H1 (cell line): Measurements from ENCODE around the gene ARHGAP15. TPM values are rescaled to one million over a fixed set of nuclear protein-coding genes. Genes with fewer than 3 reads are reported as not detected.

Experiments used
- CTCF ChIA-PET: fragments of 300-600 bp; sonication (Branson Sonifier 250); formaldehyde crosslinking; loops from one replicate; lab custom pipeline; 2021; ENCODE audit not compliant: partially characterized antibody; lab: Charles Lee
- POLR2A ChIA-PET: fragments of 300-600 bp; sonication (Branson Sonifier 250); formaldehyde crosslinking; loops from one replicate; lab custom pipeline; 2021; ENCODE audit warnings: inconsistent platforms; ENCODE audit not compliant: partially characterized antibody; lab: Charles Lee
- DNase-seq, 2 experiments: peaks; one replicate each; pipeline versions ENCODE4 v3.0.0 to v3.0.0-alpha.2; 2010 to 2022; ENCODE audit warnings: low spot score in 2 of 2, low read depth in 1 of 2, mixed read lengths in 1 of 2
- FAIRE-seq: peaks from 2 replicates; lab custom pipeline; 2011; peaks lifted over from hg19 to GRCh38; lab: Jason Lieb, UNC
- H2AFZ ChIP-seq: 2 replicates; pipeline ENCODE4 v1.8.1; 2012; ENCODE audit warnings: low read length, inconsistent platforms
- H2AK5ac ChIP-seq: 2 replicates; pipeline ENCODE4 v1.6.1; 2013; ENCODE audit warnings: low read depth, low read length
- H2BK120ac ChIP-seq: replicated peaks from 2 replicates; pipeline ENCODE3; 2013; ENCODE audit warnings: low read depth, low read length, inconsistent platforms
- H2BK12ac ChIP-seq: 2 replicates; pipeline ENCODE4 v1.6.1; 2013; ENCODE audit warnings: low read depth, low read length
- H2BK15ac ChIP-seq: 2 replicates; pipeline ENCODE4 v1.6.1; 2013; ENCODE audit warnings: low read length
- H2BK20ac ChIP-seq: 2 replicates; pipeline ENCODE4 v1.6.1; 2013; ENCODE audit warnings: low read length
- H2BK5ac ChIP-seq: 2 replicates; pipeline ENCODE4 v1.6.1; 2013; ENCODE audit warnings: low read depth, low read length
- H3K14ac ChIP-seq: 2 replicates; pipeline ENCODE4 v1.6.1; 2013; ENCODE audit warnings: inconsistent platforms; ENCODE audit not compliant: insufficient read length
- H3K18ac ChIP-seq: 2 replicates; pipeline ENCODE4 v1.6.1; 2013; ENCODE audit warnings: low read length; ENCODE audit errors: extremely low read depth
- H3K23ac ChIP-seq: 2 replicates; pipeline ENCODE4 v1.6.1; 2013; ENCODE audit warnings: inconsistent platforms; ENCODE audit not compliant: insufficient read length
- H3K23me2 ChIP-seq: 2 replicates; pipeline ENCODE4 v1.6.1; 2013; ENCODE audit warnings: low read depth, low read length
- H3K27ac ChIP-seq: 2 replicates; pipeline ENCODE4 v1.6.1; 2011; ENCODE audit warnings: low read depth, low read length, inconsistent platforms
- H3K27me3 ChIP-seq, 4 experiments: replicated peaks in 1 of 4; 1 replicate in 1 of 4; 2 replicates in 3 of 4; pipeline versions ENCODE4 v1.6.1 to v1.8.1; 2011 to 2013; ENCODE audit warnings: low read length in 3 of 4, mild to moderate bottlenecking in 3 of 4, inconsistent platforms in 2 of 4, mixed read lengths in 2 of 4, moderate library complexity in 1 of 4; ENCODE audit not compliant: control insufficient read depth in 3 of 4, insufficient read depth in 3 of 4; ENCODE audit errors: extremely low read depth in 1 of 4
- H3K36me3 ChIP-seq, 4 experiments: 2 replicates each; pipeline versions ENCODE4 v1.6.1 to v1.8.1; 2011 to 2013; ENCODE audit warnings: mild to moderate bottlenecking in 4 of 4, low read length in 3 of 4, moderate library complexity in 2 of 4, control low read depth in 1 of 4, inconsistent platforms in 1 of 4; ENCODE audit not compliant: insufficient read depth in 4 of 4, control insufficient read depth in 2 of 4
- H3K4ac ChIP-seq: replicated peaks from 2 replicates; pipeline ENCODE3; 2013; ENCODE audit warnings: low read length, low read depth, mixed read lengths, inconsistent platforms; ENCODE audit not compliant: insufficient read length
- H3K4me1 ChIP-seq, 4 experiments: replicated peaks in 1 of 4; 1 replicate in 1 of 4; 2 replicates in 3 of 4; pipeline versions ENCODE4 v1.6.1 to v1.8.1; 2011 to 2013; ENCODE audit warnings: low read length in 3 of 4, inconsistent platforms in 2 of 4, mixed read lengths in 1 of 4; ENCODE audit not compliant: insufficient read depth in 4 of 4, control insufficient read depth in 3 of 4
- H3K4me2 ChIP-seq, 2 experiments: 2 replicates each; pipeline versions ENCODE4 v1.6.1 to v1.8.1; 2011 to 2013; ENCODE audit warnings: low read depth in 2 of 2, low read length in 2 of 2, control low read depth in 1 of 2, inconsistent platforms in 1 of 2, mild to moderate bottlenecking in 1 of 2; ENCODE audit not compliant: insufficient read depth in 1 of 2
- H3K4me3 ChIP-seq, 4 experiments: fragments of 200-600, 300-600 bp in 1 of 4; sonication (generic), shearing (Covaris generic), sonication (Bioruptor Twin) in 1 of 4; 2 replicates each; pipeline versions ENCODE4 v1.5.1 to v1.8.1; 2011 to 2016; ENCODE audit warnings: low read length in 4 of 4, low read depth in 3 of 4, control low read depth in 2 of 4, inconsistent platforms in 2 of 4, mild to moderate bottlenecking in 2 of 4, mixed read lengths in 1 of 4, moderate library complexity in 1 of 4; ENCODE audit not compliant: insufficient read depth in 2 of 4; ENCODE audit errors: extremely low read depth in 1 of 4
- H3K56ac ChIP-seq: replicated peaks from 2 replicates; pipeline ENCODE3; 2013; ENCODE audit warnings: low read depth, mild to moderate bottlenecking, mixed read lengths, low read length, inconsistent platforms; ENCODE audit not compliant: insufficient read length
- H3K79me1 ChIP-seq: 2 replicates; pipeline ENCODE4 v1.6.1; 2013; ENCODE audit warnings: low read depth, low read length, control low read depth
- H3K79me2 ChIP-seq, 2 experiments: 2 replicates each; pipeline versions ENCODE4 v1.6.1 to v1.8.1; 2012 to 2013; ENCODE audit warnings: low read length in 2 of 2, mild to moderate bottlenecking in 2 of 2, inconsistent platforms in 1 of 2; ENCODE audit not compliant: insufficient read depth in 2 of 2, control insufficient read depth in 1 of 2
- H3K9ac ChIP-seq, 4 experiments: replicated peaks in 1 of 4; 1 replicate in 1 of 4; 2 replicates in 3 of 4; pipeline versions ENCODE4 v1.6.1 to v1.8.1; 2011 to 2013; ENCODE audit warnings: low read depth in 3 of 4, low read length in 3 of 4, control low read depth in 2 of 4, mild to moderate bottlenecking in 2 of 4, moderate library complexity in 2 of 4, inconsistent platforms in 1 of 4; ENCODE audit errors: extremely low read depth in 1 of 4
- H3K9me3 ChIP-seq, 2 experiments: 2 replicates each; pipeline versions ENCODE4 v1.6.1 to v1.8.1; 2012 to 2013; ENCODE audit warnings: mild to moderate bottlenecking in 2 of 2, moderate library complexity in 2 of 2, control low read depth in 1 of 2, inconsistent platforms in 1 of 2, low read depth in 1 of 2, low read length in 1 of 2, mixed read lengths in 1 of 2; ENCODE audit not compliant: insufficient read depth in 2 of 2
- H4K20me1 ChIP-seq, 2 experiments: replicated peaks in 1 of 2; 2 replicates each; pipeline versions ENCODE3 to v1.8.1; 2011 to 2013; ENCODE audit warnings: inconsistent platforms in 2 of 2, low read length in 2 of 2, mild to moderate bottlenecking in 1 of 2; ENCODE audit not compliant: insufficient read depth in 2 of 2, control insufficient read depth in 1 of 2
- H4K5ac ChIP-seq: 2 replicates; pipeline ENCODE4 v1.6.1; 2013; ENCODE audit warnings: low read length, low read depth, mixed read lengths, inconsistent platforms; ENCODE audit not compliant: insufficient read length
- H4K8ac ChIP-seq: 2 replicates; pipeline ENCODE4 v1.8.0; 2013; ENCODE audit warnings: mild to moderate bottlenecking, moderate library complexity, low read length, inconsistent platforms; ENCODE audit not compliant: insufficient read depth; ENCODE audit errors: extremely low read depth
- H4K91ac ChIP-seq: replicated peaks from 2 replicates; pipeline ENCODE3; 2013; ENCODE audit warnings: low read length, mixed read lengths, inconsistent platforms; ENCODE audit not compliant: insufficient read length
- CREB1 ChIP-seq: IDR thresholded peaks from 2 replicates; pipeline ENCODE4 v1.6.1; 2012; ENCODE audit warnings: inconsistent platforms
- EZH2 ChIP-seq: fragments of 200-600 bp; sonication (generic); IDR thresholded peaks from 2 replicates; pipeline ENCODE4 v1.7.1; 2012; ENCODE audit warnings: low read depth, mild to moderate bottlenecking, moderate library complexity, low read length, inconsistent platforms; ENCODE audit not compliant: severe bottlenecking
- KDM4A ChIP-seq: IDR thresholded peaks from one replicate; pipeline ENCODE4 v1.7.1; 2012; ENCODE audit warnings: low read depth, mild to moderate bottlenecking, moderate library complexity, low read length, inconsistent platforms; ENCODE audit not compliant: severe bottlenecking
- SIX5 ChIP-seq: IDR thresholded peaks from 2 replicates; pipeline ENCODE4 v1.6.1; 2011; ENCODE audit warnings: mild to moderate bottlenecking, low read depth, low read length
- WGBS, 2 experiments: shearing (Covaris generic) in 1 of 2; methylation state at CpG; one replicate each; pipeline versions ENCODE4 v1.1.6 to v1.1.7; 2013 to 2015; ENCODE audit warnings: low lambda C conversion rate in 2 of 2, mixed read lengths in 2 of 2, inconsistent platforms in 1 of 2, low coverage in 1 of 2, missing lambda C conversion rate in 1 of 2; ENCODE audit not compliant: insufficient replicate concordance in 2 of 2, insufficient coverage in 1 of 2, insufficient read length in 1 of 2; ENCODE audit errors: extremely low coverage in 1 of 2, missing lambda C conversion rate in 1 of 2; 5-methylcytosine and 5-hydroxymethylcytosine counted together
- polyA plus RNA-seq, 7 experiments: library from polyadenylated mRNA; depleted of rRNA in 3 of 7; stranded (reverse) in 5 of 7; unstranded in 2 of 7; fragments of >200 nt in 5 of 7; fragments of 200-250 nt in 2 of 7; gene quantifications; 1 replicate in 5 of 7; 2 replicates in 1 of 7; 4 replicates in 1 of 7; pipeline versions ENCODE4 v1.2.1 to v1.2.3, GENCODE V29; 2011 to 2013; ENCODE audit warnings: missing spikeins in 2 of 7, mixed read lengths in 2 of 7
- total RNA-seq: library from RNA; stranded (reverse); fragmentation: NEBNext Ultra II Directional; extraction: Animal tissue kit (Norgen Biotek cat#: 25700); gene quantifications from 2 replicates; pipeline ENCODE4 v1.2.1, GENCODE V29; 2021

The ARHGAP15 gene
- total and polyA plus RNA-seq, 2 of the 8 experiments (the other 6 are each of a cell fraction or from before 2014, with no cell fraction given): not detected

DNA sequence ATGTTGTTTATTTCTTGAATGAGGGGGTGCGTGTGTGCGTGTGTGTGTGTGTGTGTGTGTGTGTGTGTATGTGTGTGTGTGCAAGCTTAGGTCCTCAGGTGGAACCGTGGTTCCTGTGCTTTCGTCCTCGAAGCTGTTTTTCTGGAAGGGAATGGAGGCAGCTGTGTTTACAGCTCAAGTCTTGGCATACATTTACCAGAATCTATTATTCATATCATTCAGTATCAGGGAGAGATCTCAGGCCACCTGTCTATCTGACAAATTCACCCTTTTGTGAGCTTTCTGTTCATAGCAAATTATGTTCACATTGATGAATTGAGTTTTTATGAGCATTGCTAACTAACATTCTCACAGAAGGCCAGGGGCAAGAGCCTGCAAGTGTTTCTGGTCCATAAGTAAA lies 550.4 kb downstream of the ARHGAP15 start:
- H3K4me3 ChIP-seq: no peak overlapping the region
- H4K8ac ChIP-seq: no peak overlapping the region
- H3K4ac ChIP-seq: no peak overlapping the region
- no peak overlapping the region for H2BK20ac ChIP-seq
- H3K18ac ChIP-seq: no peak overlapping the region
- no peak overlapping the region for H3K14ac ChIP-seq
- H3K23ac ChIP-seq: no peak overlapping the region
- TF ChIP-seq CREB1 (no peak), EZH2 (no peak), SIX5 (no peak), KDM4A (no peak)
- no peaks in the 10 kb centered on the region for H4K20me1 ChIP-seq
- H3K27me3 ChIP-seq: no peaks in the 10 kb centered on the region
- H2AFZ ChIP-seq: no peak overlapping the region
- H3K4me2 ChIP-seq: no peak overlapping the region
- no peak overlapping the region for H2BK120ac ChIP-seq
- no peak overlapping the region for H3K27ac ChIP-seq
- no peak overlapping the region for H4K5ac ChIP-seq
- no peaks in the 10 kb centered on the region; the same call in 1 of the 2 replicates for H3K23me2 ChIP-seq
- H3K79me2 ChIP-seq: no peaks in the 10 kb centered on the region
- no peak overlapping the region for H2AK5ac ChIP-seq
- FAIRE-seq (no peak), DNase-seq (no peak)
- H2BK15ac ChIP-seq: no peak overlapping the region
- no peaks in the 10 kb centered on the region for H3K79me1 ChIP-seq
- CTCF ChIA-PET: interaction anchor here (0.6 to 2.0 kb wide), 6 partner anchors 10 to 754 kb away, joined by 3 to 12 read pairs (median 3); no protein-coding TSS in a partner anchor
- POLR2A ChIA-PET: no interaction called here
- 96% methylated on average over 5 of the region's 5 CpGs; no CpG with 5 or more reads in 1 of the 2 experiments for WGBS, 2 experiments
- H4K91ac ChIP-seq: no peak overlapping the region
- no peak overlapping the region for H2BK12ac ChIP-seq
- no peak overlapping the region for H2BK5ac ChIP-seq
- no peak overlapping the region for H3K56ac ChIP-seq
- no peak overlapping the region for H3K9ac ChIP-seq
- no peaks in the 10 kb centered on the region for H3K9me3 ChIP-seq
- H3K4me1 ChIP-seq: no peaks in the 10 kb centered on the region
- no peaks in the 10 kb centered on the region for H3K36me3 ChIP-seq
